DOHH2 (cell line): ENCODE results near the gene YEATS4.
A peak's percentile ranks its signal among the peaks of the same experiment; 100 is the strongest.

Experiments
- CTCF ChIP-seq: fragments of 200-600 bp; sonication (generic); IDR thresholded peaks from one replicate; pipeline ENCODE4 v1.5.1; 2014; ENCODE audit warnings: antibody characterized with exemption, mild to moderate bottlenecking, low read depth, low read length; ENCODE audit not compliant: poor library complexity, severe bottlenecking
- EZH2phosphoT487 ChIP-seq: fragments of 200-600 bp; sonication (generic); IDR thresholded peaks from 2 replicates; pipeline ENCODE4 v1.6.1; 2017; ENCODE audit warnings: borderline replicate concordance, mild to moderate bottlenecking, antibody characterized with exemption, low read length, moderate library complexity, mixed read lengths

GRCh38 chr12:69388371-69388770 is 28.8 kb downstream of the YEATS4 start:
- no peak for TF ChIP-seq EZH2phosphoT487
- TF ChIP-seq CTCF, result peak; percentile 51
